Epithelial cell of esophagus (primary cell): ENCODE measurements around the gene RGS7.

ENCODE experiments used
- DNase-seq: peaks from one replicate; pipeline ENCODE4 v3.0.0; 2010; ENCODE audit warnings: low read depth
- H3K4me3 ChIP-seq: 2 replicates; pipeline ENCODE4 v1.5.1; 2011; ENCODE audit warnings: mild to moderate bottlenecking, low read length, control low read depth
- CTCF ChIP-seq: IDR thresholded peaks from 2 replicates; pipeline ENCODE4 v1.5.1; 2011; ENCODE audit warnings: low read depth, mild to moderate bottlenecking, low read length, control low read depth, inconsistent platforms; ENCODE audit not compliant: insufficient read depth; ENCODE audit errors: missing control alignments

Gene RGS7

GRCh38 chr1:240931031-240931430, 426.0 kb downstream of the RGS7 start:
- TF ChIP-seq CTCF, result no peak
- no peak for DNase-seq
- H3K4me3 ChIP-seq, result no peak overlapping the region

GRCh38 chr1:240928265-240928664, 428.7 kb downstream of the RGS7 start:
- no peak for DNase-seq
- no peak overlapping the region for H3K4me3 ChIP-seq
- no peak for TF ChIP-seq CTCF

- DNase-seq, result no peak
- no peak overlapping the region for H3K4me3 ChIP-seq
- TF ChIP-seq CTCF, result no peak
Measured at GRCh38 chr1:240927821-240928220, 429.2 kb downstream of the RGS7 start.

- TF ChIP-seq CTCF, result no peak
- DNase-seq, result no peak
- H3K4me3 ChIP-seq, result no peak overlapping the region
Measured at GRCh38 chr1:240925273-240925672, 431.7 kb downstream of the RGS7 start.

GRCh38 chr1:240917976-240918375, 439.0 kb downstream of the RGS7 start:
- no peak for TF ChIP-seq CTCF
- no peak overlapping the region for H3K4me3 ChIP-seq
- DNase-seq, result no peak

GRCh38 chr1:240914506-240914905, 442.5 kb downstream of the RGS7 start:
- no peak for DNase-seq
- H3K4me3 ChIP-seq, result no peak overlapping the region
- TF ChIP-seq CTCF, result no peak

GRCh38 chr1:240912821-240913220, 444.2 kb downstream of the RGS7 start:
- no peak overlapping the region for H3K4me3 ChIP-seq
- no peak for DNase-seq
- no peak for TF ChIP-seq CTCF
